PC-3 (cell line): Measurements from ENCODE around the gene MACO1. TPM values are rescaled to one million over a fixed set of nuclear protein-coding genes. Genes with fewer than 3 reads are reported as not detected.

ENCODE experiments used
- ATAC-seq: fragments of 200-7000 bp; cut with Tn5 transposase; 2 replicates; pipeline ENCODE4 v1.9.1; 2020; ENCODE audit warnings: mild to moderate bottlenecking, moderate library complexity
- BruUV-seq: library from RNA; stranded (reverse); fragments of 400-500 nt; replicated peaks from 2 replicates; lab custom pipeline; 2021; lab: Mats Ljungman, UMichigan
- CTCF ChIA-PET: fragments of 300-600 bp; sonication (Branson Sonifier 250); formaldehyde crosslinking; loops from one replicate; lab custom pipeline; 2022; ENCODE audit warnings: antibody characterized with exemption; lab: Charles Lee
- POLR2A ChIA-PET: fragments of 300-600 bp; sonication (Branson Sonifier 250); formaldehyde crosslinking; loops from one replicate; lab custom pipeline; 2022; ENCODE audit warnings: antibody characterized with exemption; ENCODE audit not compliant: unreplicated experiment; lab: Charles Lee
- DNase-seq: peaks from one replicate; pipeline ENCODE4 v3.0.0-alpha.2; 2015
- H2AFZ ChIP-seq: fragments of 300-600 bp; sonication (generic); 2 replicates; pipeline ENCODE4 v1.6.0; 2016; ENCODE audit warnings: antibody characterized with exemption, low read length
- H3F3A ChIP-seq: fragments of 300-600 bp; sonication (generic); one replicate; pipeline ENCODE4 v1.6.0; 2017; ENCODE audit warnings: antibody characterized with exemption, low read length, control low read depth, mild to moderate bottlenecking; ENCODE audit not compliant: unreplicated experiment
- H3K27ac ChIP-seq: fragments of 300-600 bp; sonication (generic); 2 replicates; pipeline ENCODE4 v1.5.1; 2016; ENCODE audit warnings: mild to moderate bottlenecking, low read length
- H3K27me3 ChIP-seq: fragments of 300-600 bp; sonication (generic); 2 replicates; pipeline ENCODE4 v1.6.1; 2016; ENCODE audit warnings: low read length, mixed read lengths
- H3K36me3 ChIP-seq: fragments of 300-600 bp; sonication (generic); 2 replicates; pipeline ENCODE4 v1.6.1; 2016; ENCODE audit warnings: low read depth, mixed run types, low read length, mixed read lengths
- H3K4me1 ChIP-seq: fragments of 300-600 bp; sonication (generic); 2 replicates; pipeline ENCODE4 v1.5.1; 2016; ENCODE audit warnings: low read length; ENCODE audit not compliant: insufficient read depth
- H3K4me2 ChIP-seq: fragments of 300-600 bp; sonication (generic); 2 replicates; pipeline ENCODE4 v1.6.0; 2016; ENCODE audit warnings: low read length
- H3K4me3 ChIP-seq: fragments of 300-600 bp; sonication (generic); 2 replicates; pipeline ENCODE4 v1.5.1; 2016; ENCODE audit warnings: mild to moderate bottlenecking, low read length, mixed read lengths
- H3K79me2 ChIP-seq: fragments of 300-600 bp; sonication (generic); 2 replicates; pipeline ENCODE4 v1.6.1; 2017; ENCODE audit warnings: low read length, mixed read lengths
- H3K9ac ChIP-seq: fragments of 300-600 bp; sonication (generic); 2 replicates; pipeline ENCODE4 v1.6.0; 2016; ENCODE audit warnings: mild to moderate bottlenecking, low read length
- H3K9me2 ChIP-seq: fragments of 300-600 bp; sonication (generic); replicated peaks from 2 replicates; pipeline ENCODE4 v1.6.1; 2016; ENCODE audit warnings: mixed run types, low read length, mixed read lengths
- H3K9me3 ChIP-seq: fragments of 300-600 bp; sonication (generic); 2 replicates; pipeline ENCODE4 v1.6.1; 2016; ENCODE audit warnings: low read length, mixed read lengths
- H4K20me1 ChIP-seq: fragments of 300-600 bp; sonication (generic); 2 replicates; pipeline ENCODE4 v1.6.1; 2016; ENCODE audit warnings: low read length, mixed read lengths
- EZH2 ChIP-seq: fragments of 300-600 bp; sonication (generic); IDR thresholded peaks from one replicate; pipeline ENCODE4 v1.6.1; 2017; ENCODE audit warnings: antibody characterized with exemption, mild to moderate bottlenecking, low read length; ENCODE audit not compliant: unreplicated experiment
- EZH2phosphoT487 ChIP-seq: fragments of 300-600 bp; sonication (generic); IDR thresholded peaks from 2 replicates; pipeline ENCODE4 v1.6.1; 2018; ENCODE audit warnings: mild to moderate bottlenecking, antibody characterized with exemption, low read length, borderline replicate concordance
- intact Hi-C: fragments of 100-400 bp; cut with micrococcal nuclease; formaldehyde crosslinking; loops from 2 replicates; pipeline ENCODE4 v1.9.0; 2023
- total RNA-seq: library from RNA; depleted of rRNA; stranded (reverse); fragments of >200 nt; gene quantifications from 2 replicates; pipeline ENCODE4 v1.2.3, GENCODE V29; 2014
- TF ChIP-seq, protein P1 (sequence below): fragments of 300-600 bp; sonication (generic); conservative IDR thresholded peaks from 2 replicates; pipeline ENCODE4 v1.5.1; 2017; ENCODE audit warnings: antibody characterized with exemption, low read depth, mild to moderate bottlenecking, low read length

The MACO1 gene
- total RNA-seq, 1 experiment from 2014 or later: 14.0 TPM

DNA sequence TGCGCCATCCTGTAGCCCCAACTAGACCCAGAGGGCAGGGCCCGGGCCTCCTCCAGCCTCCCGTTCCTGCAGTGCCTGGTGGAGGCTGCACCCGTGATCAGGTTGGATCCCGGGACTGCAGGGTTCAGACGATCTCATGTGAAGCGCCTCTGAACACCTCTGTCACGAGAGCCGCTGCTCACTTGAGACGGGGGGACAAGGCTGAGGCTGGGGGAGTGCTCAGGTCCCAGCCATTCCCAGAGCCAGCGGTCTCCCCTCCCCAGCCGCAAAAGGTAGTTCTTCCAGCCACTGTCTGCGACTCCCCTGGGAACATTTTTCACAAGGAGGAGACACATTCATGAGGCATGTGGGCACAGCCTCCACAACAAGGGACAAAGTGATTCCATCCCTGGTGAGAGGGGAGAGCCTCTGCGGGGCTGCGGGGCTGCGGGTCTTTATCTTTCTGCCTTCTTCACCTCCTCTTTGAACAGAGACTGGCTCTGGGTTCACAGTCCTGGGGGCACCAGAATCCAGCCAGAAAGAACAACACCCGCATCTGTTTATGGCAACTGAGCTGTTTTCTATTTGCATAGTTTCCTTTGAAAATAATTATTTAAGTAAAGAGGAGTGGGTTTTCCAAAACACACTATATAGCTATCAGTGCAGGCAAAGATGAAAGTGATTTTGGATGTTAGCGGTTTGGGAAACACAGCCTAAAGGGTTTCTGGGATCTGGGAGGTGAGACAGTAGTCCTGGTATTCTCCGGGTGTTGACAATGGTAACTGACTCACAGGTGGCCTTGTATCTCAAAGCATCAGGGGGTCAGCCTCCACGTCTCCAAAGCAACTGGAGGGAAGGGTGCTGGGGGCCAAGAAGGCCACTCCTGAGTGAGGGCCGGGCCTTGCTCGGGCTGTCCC lies 99.7 kb downstream of the MACO1 start:
- H3K9me2 ChIP-seq: no peaks in the 10 kb centered on the region
- no peaks in the 10 kb centered on the region for H3K36me3 ChIP-seq
- no peaks in the 10 kb centered on the region for H3K79me2 ChIP-seq
- H3K4me1 ChIP-seq: no peaks in the 10 kb centered on the region
- DNase-seq (no peak), ATAC-seq (no peak)
- ChIA-PET CTCF (no interaction called here), POLR2A (no interaction called here)
- H3K4me2 ChIP-seq: no peak overlapping the region
- H3K9ac ChIP-seq: no peak overlapping the region
- no peaks in the 10 kb centered on the region for H4K20me1 ChIP-seq
- no peaks in the 10 kb centered on the region for H3F3A ChIP-seq
- no peaks in the 10 kb centered on the region for H3K9me3 ChIP-seq
- no TSS peak for BruUV-seq
- no peak for TF ChIP-seq EZH2
- TF ChIP-seq EZH2phosphoT487: no peak
- TF ChIP-seq, protein P1, sequence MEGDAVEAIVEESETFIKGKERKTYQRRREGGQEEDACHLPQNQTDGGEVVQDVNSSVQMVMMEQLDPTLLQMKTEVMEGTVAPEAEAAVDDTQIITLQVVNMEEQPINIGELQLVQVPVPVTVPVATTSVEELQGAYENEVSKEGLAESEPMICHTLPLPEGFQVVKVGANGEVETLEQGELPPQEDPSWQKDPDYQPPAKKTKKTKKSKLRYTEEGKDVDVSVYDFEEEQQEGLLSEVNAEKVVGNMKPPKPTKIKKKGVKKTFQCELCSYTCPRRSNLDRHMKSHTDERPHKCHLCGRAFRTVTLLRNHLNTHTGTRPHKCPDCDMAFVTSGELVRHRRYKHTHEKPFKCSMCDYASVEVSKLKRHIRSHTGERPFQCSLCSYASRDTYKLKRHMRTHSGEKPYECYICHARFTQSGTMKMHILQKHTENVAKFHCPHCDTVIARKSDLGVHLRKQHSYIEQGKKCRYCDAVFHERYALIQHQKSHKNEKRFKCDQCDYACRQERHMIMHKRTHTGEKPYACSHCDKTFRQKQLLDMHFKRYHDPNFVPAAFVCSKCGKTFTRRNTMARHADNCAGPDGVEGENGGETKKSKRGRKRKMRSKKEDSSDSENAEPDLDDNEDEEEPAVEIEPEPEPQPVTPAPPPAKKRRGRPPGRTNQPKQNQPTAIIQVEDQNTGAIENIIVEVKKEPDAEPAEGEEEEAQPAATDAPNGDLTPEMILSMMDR: no peak
- intact Hi-C loops: no loop called here
- no peak overlapping the region for H3K4me3 ChIP-seq
- H2AFZ ChIP-seq: no peak overlapping the region
- no peaks in the 10 kb centered on the region for H3K27me3 ChIP-seq
- no peak overlapping the region for H3K27ac ChIP-seq

DNA sequence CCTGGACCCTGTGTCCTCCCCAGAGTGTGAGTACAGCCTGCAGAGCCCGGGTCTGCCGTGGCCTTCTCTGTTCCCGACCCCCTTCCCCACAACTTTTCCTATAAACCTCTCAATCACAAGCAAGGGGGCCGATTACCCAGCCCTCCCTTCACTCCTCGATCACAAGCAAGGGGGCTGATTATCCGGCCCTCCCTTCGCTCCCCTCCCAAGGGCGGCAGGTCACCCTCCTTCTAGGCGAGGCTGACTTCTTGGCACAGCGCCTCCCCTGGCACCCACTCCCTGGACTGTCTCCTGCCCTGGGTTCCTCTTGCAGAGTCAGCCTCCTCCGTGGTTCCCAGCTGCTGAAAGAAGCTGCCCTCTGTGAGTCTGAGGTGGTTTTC lies 100.4 kb downstream of the MACO1 start:
- BruUV-seq: no TSS peak
- no peaks in the 10 kb centered on the region for H3K9me2 ChIP-seq
- ChIA-PET POLR2A (no interaction called here), CTCF (no interaction called here)
- H2AFZ ChIP-seq: no peak overlapping the region
- ATAC-seq (no peak), DNase-seq (no peak)
- no peaks in the 10 kb centered on the region for H4K20me1 ChIP-seq
- no peaks in the 10 kb centered on the region for H3K27me3 ChIP-seq
- no peak overlapping the region for H3K4me2 ChIP-seq
- H3F3A ChIP-seq: no peaks in the 10 kb centered on the region
- H3K27ac ChIP-seq: no peak overlapping the region
- H3K9ac ChIP-seq: no peak overlapping the region
- H3K4me1 ChIP-seq: no peaks in the 10 kb centered on the region
- no peaks in the 10 kb centered on the region for H3K79me2 ChIP-seq
- intact Hi-C loops: no loop called here
- no peak overlapping the region for H3K4me3 ChIP-seq
- no peak for TF ChIP-seq EZH2
- no peak for TF ChIP-seq EZH2phosphoT487
- TF ChIP-seq, protein P1: no peak
- no peaks in the 10 kb centered on the region for H3K36me3 ChIP-seq
- H3K9me3 ChIP-seq: no peaks in the 10 kb centered on the region

- ATAC-seq (no peak), DNase-seq (no peak)
- H3K9ac ChIP-seq: no peak overlapping the region
- H3K4me1 ChIP-seq: no peaks in the 10 kb centered on the region
- no peaks in the 10 kb centered on the region for H3K9me2 ChIP-seq
- ChIA-PET CTCF (no interaction called here), POLR2A (no interaction called here)
- no peak overlapping the region for H3K4me2 ChIP-seq
- no peak overlapping the region for H3K27ac ChIP-seq
- H3F3A ChIP-seq: no peaks in the 10 kb centered on the region
- H2AFZ ChIP-seq: no peak overlapping the region
- intact Hi-C loops: no loop called here
- H3K27me3 ChIP-seq: no peaks in the 10 kb centered on the region
- TF ChIP-seq, protein P1: no peak
- TF ChIP-seq EZH2phosphoT487: no peak
- no peaks in the 10 kb centered on the region for H3K79me2 ChIP-seq
- no peaks in the 10 kb centered on the region for H3K36me3 ChIP-seq
- no peaks in the 10 kb centered on the region for H4K20me1 ChIP-seq
- no peaks in the 10 kb centered on the region for H3K9me3 ChIP-seq
- BruUV-seq: no TSS peak
- no peak overlapping the region for H3K4me3 ChIP-seq
Measured at GRCh38 chr1:25532970-25533369, 102.3 kb downstream of the MACO1 start.
